Activated CD8-positive, alpha-beta memory T cell treated with anti-CD3 and anti-CD28 coated beads for 4 hours (primary cell): Measurements from ENCODE around the gene KIF26B.

Source experiments
- DNase-seq, 2 donors: peaks; one replicate each; pipeline ENCODE4 v3.0.0-alpha.2; 2020; ENCODE audit warnings: low read depth in 2 of 2

KIF26B gene

GRCh38 chr1:245510144-245510543 lies 355.4 kb downstream of the KIF26B start:
- DNase-seq = no peak

- DNase-seq = no peak
These were observed 357.6 kb downstream of the KIF26B start for GRCh38 chr1:245512181-245512888.

- no peak for DNase-seq
These were observed 358.3 kb downstream of the KIF26B start for GRCh38 chr1:245512980-245513578.

- no peak for DNase-seq
These were observed 361.5 kb downstream of the KIF26B start for GRCh38 chr1:245516284-245516759.

- DNase-seq = no peak
These were observed 365.8 kb downstream of the KIF26B start for GRCh38 chr1:245520611-245521010.

DNA sequence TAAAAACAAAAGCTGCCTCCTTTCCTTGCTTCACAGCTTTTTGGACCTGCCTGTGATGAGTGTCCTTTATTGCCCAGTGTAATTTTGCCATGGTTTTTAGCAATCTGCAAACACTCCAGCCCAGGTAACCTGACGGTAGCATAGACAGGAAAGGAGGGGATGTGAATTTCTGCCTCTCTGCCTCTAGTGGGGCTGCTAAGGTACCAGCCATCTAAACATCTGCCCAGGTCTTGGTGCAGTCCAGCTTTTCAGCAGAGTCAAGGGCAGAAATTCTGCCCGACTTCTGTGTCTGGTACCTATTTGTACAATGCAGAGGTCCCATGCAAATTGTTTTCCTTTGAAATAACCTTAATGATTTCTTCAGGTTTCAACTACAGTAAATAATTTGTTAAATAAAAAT lies 371.4 kb downstream of the KIF26B start:
- DNase-seq = no peak

DNA sequence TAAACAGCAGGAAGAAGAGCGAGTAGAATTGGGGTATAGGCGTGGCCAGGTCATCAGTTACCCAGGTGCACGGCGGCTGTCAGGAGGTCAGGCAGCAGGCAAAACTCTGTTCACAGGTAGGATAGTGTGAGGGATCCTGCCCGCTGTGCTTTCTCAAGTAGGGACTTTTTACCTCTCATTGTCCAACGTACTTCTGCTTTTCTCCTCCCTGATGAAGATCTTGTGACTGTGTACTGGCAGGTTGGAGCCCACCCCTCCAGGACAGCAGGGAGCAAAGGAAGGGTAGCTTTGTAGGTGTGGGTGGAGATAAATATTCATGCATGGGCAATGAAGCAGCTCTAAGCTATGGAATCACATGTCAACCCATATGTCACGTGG lies 373.5 kb downstream of the KIF26B start:
- no peak for DNase-seq

GRCh38 chr1:245530937-245531336 lies 376.2 kb downstream of the KIF26B start:
- DNase-seq = no peak

DNA sequence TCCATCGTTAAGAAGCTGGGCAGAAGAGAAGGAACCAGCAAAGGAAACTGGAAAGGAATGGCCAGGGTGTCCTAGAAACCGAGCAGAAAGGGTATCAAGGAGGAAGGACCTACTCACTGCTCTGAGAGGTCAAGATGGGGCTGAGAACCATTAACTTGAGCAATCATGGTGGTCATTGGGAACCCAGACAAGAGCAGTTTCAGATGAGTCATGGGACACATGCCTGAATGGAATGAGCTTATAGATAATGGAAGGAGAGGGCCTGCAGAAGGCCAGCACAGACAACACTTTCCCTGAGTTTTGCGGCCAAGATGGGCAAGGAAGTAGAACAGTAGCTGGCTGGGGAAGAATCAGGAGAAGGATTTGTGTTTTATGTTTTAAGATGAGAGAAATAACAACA lies 383.2 kb downstream of the KIF26B start:
- no peak for DNase-seq

DNA sequence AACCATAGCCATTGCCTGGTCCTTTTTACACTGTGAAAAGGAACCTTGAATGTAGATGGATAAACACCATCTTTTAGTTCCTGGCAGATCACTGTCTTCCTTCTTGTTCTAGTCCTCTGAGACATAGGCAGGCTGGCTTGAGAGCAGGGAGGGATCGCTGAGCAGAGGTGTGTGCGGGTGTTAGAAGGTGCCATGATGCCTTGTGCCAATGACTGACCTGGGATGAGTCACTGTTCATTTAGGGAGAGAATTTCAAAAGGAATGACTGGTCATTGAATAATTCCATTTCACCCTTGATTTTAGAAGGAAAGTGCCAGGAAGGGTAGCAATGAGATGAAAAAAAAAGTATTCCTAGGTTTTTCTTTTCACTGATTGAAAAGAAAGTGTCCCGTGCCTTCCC lies 383.9 kb downstream of the KIF26B start:
- no peak for DNase-seq

- no peak for DNase-seq
These were observed 386.6 kb downstream of the KIF26B start for GRCh38 chr1:245541369-245541768.

- no peak for DNase-seq
These were observed 387.6 kb downstream of the KIF26B start for GRCh38 chr1:245542365-245542764.

- DNase-seq = no peak
These were observed 389.5 kb downstream of the KIF26B start for GRCh38 chr1:245544236-245544635.

- no peak for DNase-seq
These were observed 392.1 kb downstream of the KIF26B start for GRCh38 chr1:245546875-245547274.

GRCh38 chr1:245549996-245550719 lies 395.4 kb downstream of the KIF26B start:
- no peak for DNase-seq

- no peak for DNase-seq
These were observed 395.9 kb downstream of the KIF26B start for GRCh38 chr1:245550720-245551043.

- DNase-seq = no peak
These were observed 396.8 kb downstream of the KIF26B start for GRCh38 chr1:245551536-245551935.

DNA sequence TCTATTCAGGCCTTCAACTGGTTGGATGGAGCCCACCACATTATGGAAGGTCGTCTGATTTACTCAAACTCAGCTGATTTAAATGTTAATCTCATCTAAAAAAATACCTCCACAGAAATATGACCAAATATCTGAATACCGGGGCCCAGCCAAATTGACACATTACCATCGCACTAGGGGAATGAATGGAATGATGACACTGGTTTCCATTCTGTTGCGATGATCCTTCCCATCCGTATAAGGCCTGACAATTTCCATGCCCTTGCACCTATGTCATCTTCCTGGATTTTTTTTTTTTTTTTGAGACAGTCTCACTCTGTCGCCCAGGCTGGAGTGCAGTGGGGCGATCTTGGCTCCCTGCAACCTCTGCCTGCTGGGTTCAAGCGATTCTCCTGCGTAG lies 397.5 kb downstream of the KIF26B start:
- DNase-seq = no peak

DNA sequence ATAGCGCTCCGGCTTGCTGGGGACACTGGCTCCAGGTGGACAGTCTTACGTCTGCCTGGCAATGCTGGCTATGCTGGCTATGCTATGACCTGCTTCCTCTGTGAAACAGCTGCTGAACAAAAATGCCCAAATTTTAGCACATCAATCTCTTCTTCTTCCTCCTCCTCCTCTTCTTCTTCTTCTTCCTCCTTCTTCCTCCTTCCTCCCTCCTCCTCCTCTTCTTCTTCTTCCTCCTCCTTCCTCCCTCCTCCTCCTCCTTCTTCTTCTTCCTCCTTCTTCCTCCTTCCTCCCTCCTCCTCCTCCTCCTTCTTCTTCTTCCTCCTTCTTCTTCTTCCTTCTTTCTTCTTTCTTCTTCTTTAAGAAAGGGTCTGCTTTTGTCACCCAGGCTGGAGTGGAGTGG lies 401.3 kb downstream of the KIF26B start:
- DNase-seq = no peak

DNA sequence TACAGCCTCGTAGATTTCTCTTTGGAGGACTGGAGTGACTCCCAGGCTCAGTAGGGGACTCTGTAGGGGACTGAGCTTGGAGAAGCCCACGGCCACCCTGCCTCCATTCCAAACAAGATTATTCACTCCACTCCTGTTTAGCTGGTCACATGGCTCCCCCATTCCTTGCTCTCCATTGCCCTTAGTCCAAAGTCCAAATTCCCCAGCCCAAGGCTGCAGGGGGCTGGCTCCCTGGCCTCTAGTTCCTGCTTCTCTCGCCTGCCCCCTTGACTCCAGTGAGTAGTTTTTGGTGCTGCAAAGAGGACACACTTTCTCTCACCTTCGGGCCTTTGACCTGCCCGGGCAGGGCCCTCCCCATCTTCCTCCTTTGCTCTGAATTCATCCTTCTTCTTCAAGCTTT lies 403.3 kb downstream of the KIF26B start:
- DNase-seq = no peak

DNA sequence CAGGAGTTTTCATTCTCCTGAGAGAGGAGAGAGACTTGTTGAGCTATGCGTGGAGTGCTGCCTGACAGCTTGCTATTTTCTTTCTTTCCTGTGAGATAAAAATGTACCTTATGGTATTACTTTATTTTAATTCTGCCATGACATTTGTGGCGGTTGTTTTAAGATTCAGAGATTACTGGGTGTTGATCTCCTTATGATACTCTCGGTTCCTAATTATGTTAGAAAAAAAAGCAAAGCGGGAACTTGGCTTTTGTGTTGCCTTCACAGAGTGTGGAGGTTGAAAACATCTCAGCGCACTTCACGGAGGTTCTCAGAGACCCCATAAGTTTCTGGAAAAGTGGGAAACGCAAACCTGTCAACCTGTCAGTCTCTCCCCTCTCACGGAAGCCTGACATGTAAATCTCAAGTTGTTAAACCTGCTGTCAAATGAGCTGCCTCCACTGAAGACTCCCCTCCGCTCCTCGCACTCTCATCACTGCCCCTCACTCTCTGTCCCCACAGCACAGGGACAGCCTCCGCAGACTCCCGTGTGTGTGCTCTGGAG lies 405.6 kb downstream of the KIF26B start:
- DNase-seq = no peak

DNA sequence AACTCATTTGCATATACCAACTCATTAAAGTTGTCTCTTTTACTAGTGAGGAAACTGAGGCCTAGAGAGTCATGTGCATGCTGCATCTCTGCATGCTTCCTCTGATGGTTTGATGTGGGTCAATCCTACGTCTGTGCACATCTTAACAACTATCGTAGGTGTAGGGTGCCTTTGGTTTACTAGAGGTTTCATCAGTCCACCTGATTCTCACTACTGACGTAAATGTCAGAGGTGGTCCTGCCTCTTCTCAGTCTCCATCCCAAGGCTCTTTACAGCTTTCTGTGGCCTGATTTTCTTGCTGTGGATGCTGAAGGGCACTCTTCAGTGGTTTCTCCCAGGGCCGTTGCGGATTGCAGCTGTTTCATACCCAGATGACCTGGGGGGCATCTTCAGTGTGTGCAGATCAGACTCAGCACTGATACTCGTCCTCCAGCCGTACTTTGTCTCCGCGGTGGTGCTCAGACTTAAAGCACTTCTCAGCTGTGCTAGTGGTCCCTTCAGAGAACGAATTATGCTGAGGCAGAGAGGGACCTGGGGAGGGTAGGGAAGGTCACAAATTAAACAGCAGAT lies 407.0 kb downstream of the KIF26B start:
- no peak for DNase-seq

GRCh38 chr1:245566134-245566533 lies 411.3 kb downstream of the KIF26B start:
- no peak for DNase-seq
